WTC11 (cell line): Measurements from ENCODE around the gene TRIM60. TPM values are rescaled to one million over a fixed set of nuclear protein-coding genes. Genes with fewer than 3 reads are reported as not detected.

ENCODE experiments used
- ATAC-seq: fragments of 200-7000 bp; cut with Tn5 transposase; 2 replicates; pipeline ENCODE4 v1.10.0; 2021; ENCODE audit warnings: mild to moderate bottlenecking, moderate library complexity
- CTCF ChIA-PET: fragments of 300-600 bp; sonication (Branson Sonifier 250); formaldehyde crosslinking; loops from one replicate; lab custom pipeline; 2021; ENCODE audit warnings: antibody characterized with exemption; lab: Charles Lee
- POLR2A ChIA-PET: fragments of 350-600 bp; sonication (Branson Sonifier 250); formaldehyde crosslinking; loops from one replicate; lab custom pipeline; 2021; ENCODE audit warnings: antibody characterized with exemption; lab: Charles Lee
- DNase-seq: peaks from one replicate; pipeline ENCODE4 v3.0.0; 2021; ENCODE audit warnings: low spot score
- H3K27ac Mint-ChIP-seq: 2 replicates; pipeline ENCODE4 v1.8.0; 2021; ENCODE audit warnings: mixed read lengths
- H3K27me3 Mint-ChIP-seq: 2 replicates; pipeline ENCODE4 v1.8.0; 2021; ENCODE audit warnings: low read depth, mild to moderate bottlenecking, moderate library complexity, mixed read lengths
- H3K36me3 Mint-ChIP-seq: 2 replicates; pipeline ENCODE4 v1.8.0; 2021; ENCODE audit warnings: mixed read lengths
- H3K4me1 Mint-ChIP-seq: 2 replicates; pipeline ENCODE4 v1.8.0; 2022; ENCODE audit warnings: mixed read lengths
- H3K4me3 Mint-ChIP-seq: 2 replicates; pipeline ENCODE4 v1.8.0; 2021; ENCODE audit warnings: mild to moderate bottlenecking, moderate library complexity, mixed read lengths
- H3K9me3 Mint-ChIP-seq: 2 replicates; pipeline ENCODE4 v1.8.0; 2021; ENCODE audit warnings: mixed read lengths
- ETV6 ChIP-seq: sonication (generic); formaldehyde crosslinking; IDR thresholded peaks from 2 replicates; pipeline ENCODE4 v1.8.1; 2022; ENCODE audit warnings: mild to moderate bottlenecking, missing genetic modification reagents
- GRHL2 ChIP-seq: fragments of 250-450 bp; sonication (Bioruptor Pico); IDR thresholded peaks from 2 replicates; pipeline ENCODE4 v1.8.0; 2022; ENCODE audit warnings: mild to moderate bottlenecking, moderate library complexity; ENCODE audit not compliant: insufficient replicate concordance, severe bottlenecking
- GTF2I ChIP-seq: fragments of 250-450 bp; sonication (Bioruptor Pico); conservative IDR thresholded peaks from 2 replicates; pipeline ENCODE4 v1.4.0; 2021; ENCODE audit warnings: mild to moderate bottlenecking
- JAZF1 ChIP-seq: fragments of 250-450 bp; sonication (Bioruptor Pico); IDR thresholded peaks from 2 replicates; pipeline ENCODE4 v1.9.0; 2021; ENCODE audit warnings: moderate library complexity, mild to moderate bottlenecking, inconsistent platforms
- MXD4 ChIP-seq: fragments of 250-450 bp; sonication (Bioruptor Pico); IDR thresholded peaks from 2 replicates; pipeline ENCODE4 v1.8.0; 2021; ENCODE audit warnings: mild to moderate bottlenecking, moderate library complexity, borderline replicate concordance
- NR1H2 ChIP-seq: sonication (generic); formaldehyde crosslinking; IDR thresholded peaks from 2 replicates; pipeline ENCODE4 v1.9.0; 2021; ENCODE audit warnings: mild to moderate bottlenecking, moderate library complexity, missing genetic modification reagents
- PRRX2 ChIP-seq: fragments of 250-450 bp; sonication (Bioruptor Pico); IDR thresholded peaks from 2 replicates; pipeline ENCODE4 v1.8.0; 2021; ENCODE audit warnings: mild to moderate bottlenecking
- RORB ChIP-seq: fragments of 250-450 bp; sonication (Bioruptor Pico); IDR thresholded peaks from 2 replicates; pipeline ENCODE4 v1.9.0; 2021; ENCODE audit warnings: mild to moderate bottlenecking
- USF2 ChIP-seq: sonication (generic); formaldehyde crosslinking; IDR thresholded peaks from 2 replicates; pipeline ENCODE4 v1.8.1; 2023; ENCODE audit warnings: mild to moderate bottlenecking, missing genetic modification reagents, moderate library complexity
- ZNF532 ChIP-seq: fragments of 250-450 bp; sonication (Bioruptor Pico); IDR thresholded peaks from 2 replicates; pipeline ENCODE4 v1.9.0; 2021; ENCODE audit warnings: mild to moderate bottlenecking, borderline replicate concordance
- total RNA-seq: library from RNA; stranded (reverse); gene quantifications from 3 replicates; pipeline ENCODE4 v1.2.3, GENCODE V29; 2021
- TF ChIP-seq, protein P1 (sequence below): fragments of 200-600 bp; IDR thresholded peaks from 2 replicates; pipeline ENCODE4 v1.8.0; 2022; ENCODE audit warnings: antibody characterized with exemption
- TF ChIP-seq, protein P2 (sequence below): sonication (generic); formaldehyde crosslinking; IDR thresholded peaks from 2 replicates; pipeline ENCODE4 v1.8.0; 2022; ENCODE audit warnings: mild to moderate bottlenecking, missing genetic modification reagents
- TF ChIP-seq, protein P3 (sequence below): fragments of 250-450 bp; sonication (Bioruptor Pico); IDR thresholded peaks from 2 replicates; pipeline ENCODE4 v1.9.0; 2021; ENCODE audit warnings: moderate library complexity, mild to moderate bottlenecking, inconsistent platforms, borderline replicate concordance
- TF ChIP-seq, protein P4 (sequence below): sonication (generic); formaldehyde crosslinking; IDR thresholded peaks from 2 replicates; pipeline ENCODE4 v1.8.1; 2022; ENCODE audit warnings: mild to moderate bottlenecking, missing genetic modification reagents, moderate library complexity, borderline replicate concordance

The TRIM60 gene
- total RNA-seq, 1 experiment from 2014 or later: not detected

GRCh38 chr4:165058666-165059065 is 26.9 kb downstream of the TRIM60 start:
- POLR2A ChIA-PET: no interaction called here
- ATAC-seq (no peak), DNase-seq (no peak)
- Mint-ChIP-seq H3K4me1 (0 out of 2 replicates have a peak, but pooled peaks cover 4% of the 10 kb centered on the region), H3K27ac (no peak overlapping the region), H3K36me3 (no peaks in the 10 kb centered on the region), H3K27me3 (no peaks in the 10 kb centered on the region), H3K9me3 (no peaks in the 10 kb centered on the region), H3K4me3 (no peak overlapping the region)
- CTCF ChIA-PET: no interaction called here
- no peak for TF ChIP-seq USF2 (CRISPR knock-in tag)
- no peak for TF ChIP-seq NR1H2
- TF ChIP-seq, protein P1, sequence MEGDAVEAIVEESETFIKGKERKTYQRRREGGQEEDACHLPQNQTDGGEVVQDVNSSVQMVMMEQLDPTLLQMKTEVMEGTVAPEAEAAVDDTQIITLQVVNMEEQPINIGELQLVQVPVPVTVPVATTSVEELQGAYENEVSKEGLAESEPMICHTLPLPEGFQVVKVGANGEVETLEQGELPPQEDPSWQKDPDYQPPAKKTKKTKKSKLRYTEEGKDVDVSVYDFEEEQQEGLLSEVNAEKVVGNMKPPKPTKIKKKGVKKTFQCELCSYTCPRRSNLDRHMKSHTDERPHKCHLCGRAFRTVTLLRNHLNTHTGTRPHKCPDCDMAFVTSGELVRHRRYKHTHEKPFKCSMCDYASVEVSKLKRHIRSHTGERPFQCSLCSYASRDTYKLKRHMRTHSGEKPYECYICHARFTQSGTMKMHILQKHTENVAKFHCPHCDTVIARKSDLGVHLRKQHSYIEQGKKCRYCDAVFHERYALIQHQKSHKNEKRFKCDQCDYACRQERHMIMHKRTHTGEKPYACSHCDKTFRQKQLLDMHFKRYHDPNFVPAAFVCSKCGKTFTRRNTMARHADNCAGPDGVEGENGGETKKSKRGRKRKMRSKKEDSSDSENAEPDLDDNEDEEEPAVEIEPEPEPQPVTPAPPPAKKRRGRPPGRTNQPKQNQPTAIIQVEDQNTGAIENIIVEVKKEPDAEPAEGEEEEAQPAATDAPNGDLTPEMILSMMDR: no peak
- TF ChIP-seq, protein P2, sequence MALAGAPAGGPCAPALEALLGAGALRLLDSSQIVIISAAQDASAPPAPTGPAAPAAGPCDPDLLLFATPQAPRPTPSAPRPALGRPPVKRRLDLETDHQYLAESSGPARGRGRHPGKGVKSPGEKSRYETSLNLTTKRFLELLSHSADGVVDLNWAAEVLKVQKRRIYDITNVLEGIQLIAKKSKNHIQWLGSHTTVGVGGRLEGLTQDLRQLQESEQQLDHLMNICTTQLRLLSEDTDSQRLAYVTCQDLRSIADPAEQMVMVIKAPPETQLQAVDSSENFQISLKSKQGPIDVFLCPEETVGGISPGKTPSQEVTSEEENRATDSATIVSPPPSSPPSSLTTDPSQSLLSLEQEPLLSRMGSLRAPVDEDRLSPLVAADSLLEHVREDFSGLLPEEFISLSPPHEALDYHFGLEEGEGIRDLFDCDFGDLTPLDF: no peak
- TF ChIP-seq GRHL2: no peak

DNA sequence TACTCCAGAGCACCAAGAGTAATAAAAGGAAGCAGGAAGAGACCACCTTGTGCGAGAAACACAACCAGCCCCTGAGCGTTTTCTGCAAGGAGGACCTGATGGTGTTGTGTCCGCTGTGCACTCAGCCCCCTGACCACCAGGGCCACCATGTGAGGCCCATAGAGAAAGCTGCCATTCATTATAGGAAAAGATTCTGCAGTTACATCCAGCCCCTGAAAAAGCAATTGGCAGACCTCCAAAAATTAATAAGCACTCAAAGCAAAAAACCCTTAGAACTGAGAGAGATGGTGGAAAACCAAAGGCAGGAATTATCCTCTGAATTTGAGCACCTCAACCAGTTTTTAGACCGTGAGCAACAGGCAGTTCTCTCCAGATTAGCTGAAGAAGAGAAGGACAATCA is 27.6 kb downstream of the TRIM60 start:
- H3K4me3 Mint-ChIP-seq: no peak overlapping the region
- no peak overlapping the region for H3K27ac Mint-ChIP-seq
- POLR2A ChIA-PET: no interaction called here
- ATAC-seq: no peak
- no peaks in the 10 kb centered on the region for H3K36me3 Mint-ChIP-seq
- 0 out of 2 replicates have a peak, but pooled peaks cover 4% of the 10 kb centered on the region for H3K4me1 Mint-ChIP-seq
- TF ChIP-seq GTF2I (CRISPR knock-in tag) (no peak), ETV6 (no peak), MXD4 (CRISPR knock-in tag) (no peak), NR1H2 (no peak), JAZF1 (CRISPR knock-in tag) (no peak), RORB (CRISPR knock-in tag) (no peak), ZNF532 (CRISPR knock-in tag) (no peak), PRRX2 (CRISPR knock-in tag) (no peak)
- TF ChIP-seq, protein P3, sequence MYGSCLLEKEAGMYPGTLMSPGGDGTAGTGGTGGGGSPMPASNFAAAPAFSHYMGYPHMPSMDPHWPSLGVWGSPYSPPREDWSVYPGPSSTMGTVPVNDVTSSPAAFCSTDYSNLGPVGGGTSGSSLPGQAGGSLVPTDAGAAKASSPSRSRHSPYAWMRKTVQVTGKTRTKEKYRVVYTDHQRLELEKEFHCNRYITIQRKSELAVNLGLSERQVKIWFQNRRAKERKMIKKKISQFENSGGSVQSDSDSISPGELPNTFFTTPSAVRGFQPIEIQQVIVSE (CRISPR knock-in tag): no peak
- TF ChIP-seq, protein P1: no peak
- TF ChIP-seq, protein P4, sequence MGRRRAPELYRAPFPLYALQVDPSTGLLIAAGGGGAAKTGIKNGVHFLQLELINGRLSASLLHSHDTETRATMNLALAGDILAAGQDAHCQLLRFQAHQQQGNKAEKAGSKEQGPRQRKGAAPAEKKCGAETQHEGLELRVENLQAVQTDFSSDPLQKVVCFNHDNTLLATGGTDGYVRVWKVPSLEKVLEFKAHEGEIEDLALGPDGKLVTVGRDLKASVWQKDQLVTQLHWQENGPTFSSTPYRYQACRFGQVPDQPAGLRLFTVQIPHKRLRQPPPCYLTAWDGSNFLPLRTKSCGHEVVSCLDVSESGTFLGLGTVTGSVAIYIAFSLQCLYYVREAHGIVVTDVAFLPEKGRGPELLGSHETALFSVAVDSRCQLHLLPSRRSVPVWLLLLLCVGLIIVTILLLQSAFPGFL (CRISPR knock-in tag): no peak
- CTCF ChIA-PET: interaction anchor here (0.5 kb wide), 1 partner anchor 77 kb away, joined by 4 read pairs; no protein-coding TSS in a partner anchor
- DNase-seq: no peak
- no peaks in the 10 kb centered on the region for H3K27me3 Mint-ChIP-seq
- no peaks in the 10 kb centered on the region for H3K9me3 Mint-ChIP-seq
